ENCODE results near the gene SORCS2. TPM values are rescaled to one million over a fixed set of nuclear protein-coding genes. Genes with fewer than 3 reads are reported as not detected.

Gene SORCS2
- total RNA-seq, 1 donor from 2014 or later, result 13.8 TPM

DNA sequence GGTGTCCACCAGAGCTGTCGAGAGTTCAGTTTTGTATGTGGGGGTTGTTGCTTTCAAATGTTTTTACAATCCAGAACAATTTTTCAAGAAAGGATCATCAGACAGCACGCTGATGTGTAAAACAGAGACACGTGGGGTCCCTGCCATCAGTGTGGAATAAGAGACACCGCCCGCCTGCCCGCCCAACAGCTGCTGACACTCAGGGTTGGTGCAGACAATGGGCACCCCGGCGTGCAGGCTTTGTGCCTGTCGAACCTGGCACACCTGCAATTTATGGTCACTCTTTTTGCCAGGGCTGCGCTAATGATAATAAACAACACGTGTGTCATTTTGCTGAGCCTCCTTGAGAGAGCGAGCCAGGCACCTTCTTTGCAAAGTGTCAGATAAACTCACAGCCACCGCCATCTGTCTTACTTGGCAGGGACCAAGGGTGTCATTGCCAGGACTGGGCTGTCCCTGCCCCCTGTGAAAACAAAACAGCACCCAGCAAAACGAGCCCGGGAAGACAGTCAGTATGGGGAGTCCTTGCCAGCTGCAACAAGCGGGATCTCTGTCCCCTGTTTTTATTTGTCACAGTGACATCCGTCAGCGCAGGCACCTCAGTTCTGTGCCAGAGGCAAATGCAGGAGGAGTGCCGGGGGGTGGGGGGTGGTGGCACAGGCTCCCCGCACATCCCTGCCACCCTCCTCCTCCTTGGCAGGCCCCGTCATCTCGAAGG lies 173.3 kb downstream of the SORCS2 start:
- H3K27ac ChIP-seq (ENCODE audit: low read depth, low read length), result no peak overlapping the region
- Mint-ChIP-seq H3K36me3 (ENCODE audit: low read depth, unreplicated experiment) (peaks cover 5% of the 10 kb centered on the region), H3K4me1 (ENCODE audit: low read depth, unreplicated experiment) (peaks cover under 1% of the 10 kb centered on the region), H3K4me3 (ENCODE audit: unreplicated experiment) (no peak overlapping the region), H3K27me3 (ENCODE audit: low read depth, unreplicated experiment) (peaks cover 22% of the 10 kb centered on the region), H3K27ac (ENCODE audit: unreplicated experiment) (no peak overlapping the region), H3K9me3 (ENCODE audit: unreplicated experiment) (peaks cover 4% of the 10 kb centered on the region)
- no peaks in the 10 kb centered on the region for H3K79me2 ChIP-seq (ENCODE audit: insufficient read depth, low read length)
- no peak overlapping the region for H2AFZ ChIP-seq (ENCODE audit: low read depth, low read length)
- H3K4me3 ChIP-seq (ENCODE audit: insufficient read depth, low read depth, low read length), result no peak overlapping the region
- H3K4me1 ChIP-seq (ENCODE audit: insufficient read depth, low read length), result peaks cover 11% of the 10 kb centered on the region
- DNase-seq (ENCODE audit: low read depth), result no peak
- peaks cover 25% of the 10 kb centered on the region for H3K27me3 ChIP-seq (ENCODE audit: insufficient read depth, low read length)
- no peak overlapping the region for H3K4me2 ChIP-seq (ENCODE audit: low read length)
- H3K36me3 ChIP-seq (ENCODE audit: insufficient read depth, low read length), result no peaks in the 10 kb centered on the region
- no peak for TF ChIP-seq EZH2 (IDR thresholded peaks at IDR 0.05; ENCODE audit: insufficient read depth, low read length)
- no peak for TF ChIP-seq CTCF (IDR thresholded peaks at IDR 0.05; ENCODE audit: insufficient read depth, low read depth, low read length)
- H3K9ac ChIP-seq (ENCODE audit: low read length), result no peak overlapping the region
- no peak for FAIRE-seq
- no peaks in the 10 kb centered on the region for H3K9me3 ChIP-seq (ENCODE audit: insufficient read depth, low read depth, low read length)
- peaks cover 62% of the 10 kb centered on the region for H4K20me1 ChIP-seq (ENCODE audit: insufficient read depth, low read length)

DNA sequence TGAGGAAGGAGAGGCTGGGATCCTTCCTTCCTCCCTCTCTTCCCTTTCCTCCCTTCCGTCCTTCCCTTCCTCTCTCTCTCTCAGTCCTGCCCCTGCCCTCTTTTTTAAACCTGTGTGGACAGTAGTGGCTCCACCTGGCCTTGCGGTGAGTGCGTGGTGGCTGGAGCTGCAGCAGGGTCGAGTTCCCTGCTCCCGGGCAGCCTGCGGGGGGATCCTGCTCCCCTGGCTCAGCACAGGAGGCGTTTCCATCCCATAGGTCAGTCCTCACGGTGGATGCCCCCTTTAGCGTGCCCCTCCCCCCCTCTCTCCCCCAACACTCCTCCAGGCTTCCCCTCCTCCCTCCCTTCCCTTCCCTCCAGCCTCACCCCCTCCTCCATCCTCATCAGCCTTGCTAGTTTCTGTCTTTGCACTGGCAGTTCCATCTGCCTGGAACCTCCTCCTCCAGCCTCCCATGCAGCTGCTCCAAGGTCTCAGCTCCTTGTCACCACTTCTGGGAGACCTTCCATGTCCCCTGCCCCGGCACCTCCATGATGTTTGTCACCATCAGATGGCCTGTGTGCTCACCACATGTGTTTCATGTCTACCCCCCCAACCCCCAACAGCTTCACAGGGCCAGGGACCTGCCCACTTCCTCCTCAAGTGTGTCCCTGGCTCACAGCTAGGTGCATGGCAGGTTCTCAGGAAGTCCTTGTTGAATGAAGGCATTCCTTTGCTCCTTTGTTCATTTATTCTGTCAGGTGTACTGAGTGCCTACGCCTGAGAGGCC lies 174.0 kb downstream of the SORCS2 start:
- Histone ChIP-seq H2AFZ (ENCODE audit: low read depth, low read length) (no peak overlapping the region), H3K4me1 (ENCODE audit: insufficient read depth, low read length) (peaks cover 18% of the 10 kb centered on the region), H3K27me3 (ENCODE audit: insufficient read depth, low read length) (peaks cover 25% of the 10 kb centered on the region), H3K36me3 (ENCODE audit: insufficient read depth, low read length) (no peaks in the 10 kb centered on the region), H3K27ac (ENCODE audit: low read depth, low read length) (no peak overlapping the region), H3K79me2 (ENCODE audit: insufficient read depth, low read length) (no peaks in the 10 kb centered on the region), H3K9me3 (ENCODE audit: insufficient read depth, low read depth, low read length) (no peaks in the 10 kb centered on the region), H4K20me1 (ENCODE audit: insufficient read depth, low read length) (peaks cover 57% of the 10 kb centered on the region), H3K4me3 (ENCODE audit: insufficient read depth, low read depth, low read length) (no peak overlapping the region), H3K9ac (ENCODE audit: low read length) (no peak overlapping the region), H3K4me2 (ENCODE audit: low read length) (no peak overlapping the region)
- TF ChIP-seq CTCF (IDR thresholded peaks at IDR 0.05; ENCODE audit: insufficient read depth, low read depth, low read length) (no peak), EZH2 (IDR thresholded peaks at IDR 0.05; ENCODE audit: insufficient read depth, low read length) (no peak)
- Mint-ChIP-seq H3K4me3 (ENCODE audit: unreplicated experiment) (peak overlapping the region; percentile 23), H3K9me3 (ENCODE audit: unreplicated experiment) (peaks cover 4% of the 10 kb centered on the region), H3K27ac (ENCODE audit: unreplicated experiment) (peak overlapping the region; percentile 31), H3K36me3 (ENCODE audit: low read depth, unreplicated experiment) (peaks cover 5% of the 10 kb centered on the region), H3K4me1 (ENCODE audit: low read depth, unreplicated experiment) (peaks cover 7% of the 10 kb centered on the region), H3K27me3 (ENCODE audit: low read depth, unreplicated experiment) (peaks cover 22% of the 10 kb centered on the region)
- FAIRE-seq (no peak), DNase-seq (ENCODE audit: low read depth) (no peak)

Measured in astrocyte (in vitro differentiated cells and primary cell).